Neural cell (in vitro differentiated cells): ENCODE results near the gene S1PR2.

ENCODE experiments used
- MXI1 ChIP-seq: fragments of 450-650 bp; conservative IDR thresholded peaks from 2 replicates; pipeline ENCODE4 v1.6.1; 2014; ENCODE audit warnings: antibody characterized with exemption, mild to moderate bottlenecking; ENCODE audit not compliant: poor library complexity, severe bottlenecking
- RAD21 ChIP-seq: fragments of 450-650 bp; conservative IDR thresholded peaks from 2 replicates; pipeline ENCODE4 v1.6.1; 2014; ENCODE audit warnings: antibody characterized with exemption, mild to moderate bottlenecking, moderate library complexity
- TF ChIP-seq, protein P1 (sequence below): fragments of 450-650 bp; IDR thresholded peaks from 2 replicates; pipeline ENCODE4 v1.5.1; 2014; ENCODE audit warnings: antibody characterized with exemption, mild to moderate bottlenecking, moderate library complexity; ENCODE audit not compliant: poor library complexity, severe bottlenecking

DNA sequence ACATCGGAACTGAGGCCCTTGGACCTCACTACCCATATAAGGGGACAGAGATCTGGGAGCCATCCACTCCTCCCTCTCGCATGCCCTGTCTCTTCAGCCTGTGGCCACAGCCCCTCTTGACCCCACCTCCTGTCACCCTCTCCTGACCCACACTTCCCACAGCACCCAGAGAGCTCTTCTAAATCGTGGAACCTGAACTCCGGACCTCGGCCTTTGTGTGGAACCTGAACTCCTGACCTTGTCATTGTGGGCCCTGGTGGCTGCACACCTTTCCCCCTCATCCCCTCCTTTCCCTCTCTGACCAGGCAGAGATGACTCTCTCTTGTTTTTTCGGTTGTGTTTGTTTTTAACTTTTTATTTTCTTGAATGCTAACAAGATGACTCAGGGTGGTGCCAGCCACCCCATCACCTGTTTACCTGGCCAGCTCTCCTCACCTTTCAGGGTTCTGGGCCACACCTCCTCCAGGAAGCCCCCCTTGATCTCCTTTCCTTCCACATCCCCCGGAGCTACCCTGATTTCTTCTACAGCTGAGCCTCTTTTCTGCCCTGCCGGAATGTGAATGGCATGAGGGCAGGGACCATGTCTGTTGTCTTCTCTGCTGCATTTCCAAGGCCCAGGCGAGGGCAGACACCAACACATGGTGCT is 26.0 kb upstream of the S1PR2 start:
- no peak for TF ChIP-seq MXI1
- TF ChIP-seq RAD21, result no peak
- TF ChIP-seq, protein P1, sequence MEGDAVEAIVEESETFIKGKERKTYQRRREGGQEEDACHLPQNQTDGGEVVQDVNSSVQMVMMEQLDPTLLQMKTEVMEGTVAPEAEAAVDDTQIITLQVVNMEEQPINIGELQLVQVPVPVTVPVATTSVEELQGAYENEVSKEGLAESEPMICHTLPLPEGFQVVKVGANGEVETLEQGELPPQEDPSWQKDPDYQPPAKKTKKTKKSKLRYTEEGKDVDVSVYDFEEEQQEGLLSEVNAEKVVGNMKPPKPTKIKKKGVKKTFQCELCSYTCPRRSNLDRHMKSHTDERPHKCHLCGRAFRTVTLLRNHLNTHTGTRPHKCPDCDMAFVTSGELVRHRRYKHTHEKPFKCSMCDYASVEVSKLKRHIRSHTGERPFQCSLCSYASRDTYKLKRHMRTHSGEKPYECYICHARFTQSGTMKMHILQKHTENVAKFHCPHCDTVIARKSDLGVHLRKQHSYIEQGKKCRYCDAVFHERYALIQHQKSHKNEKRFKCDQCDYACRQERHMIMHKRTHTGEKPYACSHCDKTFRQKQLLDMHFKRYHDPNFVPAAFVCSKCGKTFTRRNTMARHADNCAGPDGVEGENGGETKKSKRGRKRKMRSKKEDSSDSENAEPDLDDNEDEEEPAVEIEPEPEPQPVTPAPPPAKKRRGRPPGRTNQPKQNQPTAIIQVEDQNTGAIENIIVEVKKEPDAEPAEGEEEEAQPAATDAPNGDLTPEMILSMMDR, result no peak
